Measurements from ENCODE around the gene CDC42EP4. TPM values are rescaled to one million over a fixed set of nuclear protein-coding genes. Genes with fewer than 3 reads are reported as not detected.

The CDC42EP4 gene
- total and polyA plus RNA-seq, 9 of the 15 experiments (the other 6 are each of a cell fraction or from before 2014, with no cell fraction given): 0.65 to 20.8 (median 12.3) TPM

DNA sequence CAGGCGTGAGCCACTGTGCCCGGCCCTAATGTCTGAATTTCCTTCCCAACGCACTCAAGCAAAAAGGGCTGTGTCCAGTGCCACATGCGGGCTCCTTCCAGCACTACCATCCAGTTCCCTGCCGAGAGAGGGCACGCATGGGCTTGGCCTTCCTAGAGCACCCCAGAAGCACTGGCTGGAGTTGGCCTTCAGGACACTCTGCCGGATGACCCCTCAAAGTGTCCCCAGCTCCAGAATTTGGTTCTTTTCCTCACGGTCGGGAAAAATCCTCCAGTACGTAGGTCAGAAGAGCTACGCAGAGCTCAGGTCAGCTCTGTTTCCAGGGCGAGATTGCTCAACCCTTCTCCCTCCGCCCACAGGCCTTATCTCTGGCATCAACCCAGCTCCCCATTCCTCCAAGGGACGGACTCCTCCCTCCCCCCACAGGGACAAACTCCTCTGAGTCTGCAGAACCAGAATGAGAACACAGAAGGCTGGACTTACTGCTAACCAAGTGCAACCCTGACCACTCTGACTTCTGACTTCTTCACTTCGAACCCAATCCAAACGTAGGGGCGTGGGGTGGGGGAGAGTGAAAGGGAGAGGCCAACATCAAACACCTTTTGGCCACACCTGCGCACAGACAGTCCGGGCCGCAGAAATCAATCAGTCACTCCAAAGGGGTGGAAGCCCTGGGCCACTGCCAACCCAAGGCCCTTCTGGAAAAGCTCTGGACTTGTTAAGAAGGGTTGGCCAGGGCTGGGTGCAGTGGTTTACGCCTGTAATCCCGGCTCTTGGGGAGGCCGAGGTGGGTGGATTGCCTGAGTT, 3.6 kb downstream of the CDC42EP4 start (continued):
- TF ChIP-seq, protein P1, sequence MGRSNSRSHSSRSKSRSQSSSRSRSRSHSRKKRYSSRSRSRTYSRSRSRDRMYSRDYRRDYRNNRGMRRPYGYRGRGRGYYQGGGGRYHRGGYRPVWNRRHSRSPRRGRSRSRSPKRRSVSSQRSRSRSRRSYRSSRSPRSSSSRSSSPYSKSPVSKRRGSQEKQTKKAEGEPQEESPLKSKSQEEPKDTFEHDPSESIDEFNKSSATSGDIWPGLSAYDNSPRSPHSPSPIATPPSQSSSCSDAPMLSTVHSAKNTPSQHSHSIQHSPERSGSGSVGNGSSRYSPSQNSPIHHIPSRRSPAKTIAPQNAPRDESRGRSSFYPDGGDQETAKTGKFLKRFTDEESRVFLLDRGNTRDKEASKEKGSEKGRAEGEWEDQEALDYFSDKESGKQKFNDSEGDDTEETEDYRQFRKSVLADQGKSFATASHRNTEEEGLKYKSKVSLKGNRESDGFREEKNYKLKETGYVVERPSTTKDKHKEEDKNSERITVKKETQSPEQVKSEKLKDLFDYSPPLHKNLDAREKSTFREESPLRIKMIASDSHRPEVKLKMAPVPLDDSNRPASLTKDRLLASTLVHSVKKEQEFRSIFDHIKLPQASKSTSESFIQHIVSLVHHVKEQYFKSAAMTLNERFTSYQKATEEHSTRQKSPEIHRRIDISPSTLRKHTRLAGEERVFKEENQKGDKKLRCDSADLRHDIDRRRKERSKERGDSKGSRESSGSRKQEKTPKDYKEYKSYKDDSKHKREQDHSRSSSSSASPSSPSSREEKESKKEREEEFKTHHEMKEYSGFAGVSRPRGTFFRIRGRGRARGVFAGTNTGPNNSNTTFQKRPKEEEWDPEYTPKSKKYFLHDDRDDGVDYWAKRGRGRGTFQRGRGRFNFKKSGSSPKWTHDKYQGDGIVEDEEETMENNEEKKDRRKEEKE (IDR thresholded peaks at IDR 0.05; ENCODE audit: borderline replicate concordance in 1 of 2, control insufficient read depth in 1 of 2, low read depth in 2 of 2, low read length in 1 of 2): no peak
- TF ChIP-seq ZNF695 (CRISPR knock-in tag; IDR thresholded peaks at IDR 0.05): no peak
- TF ChIP-seq, protein P2, sequence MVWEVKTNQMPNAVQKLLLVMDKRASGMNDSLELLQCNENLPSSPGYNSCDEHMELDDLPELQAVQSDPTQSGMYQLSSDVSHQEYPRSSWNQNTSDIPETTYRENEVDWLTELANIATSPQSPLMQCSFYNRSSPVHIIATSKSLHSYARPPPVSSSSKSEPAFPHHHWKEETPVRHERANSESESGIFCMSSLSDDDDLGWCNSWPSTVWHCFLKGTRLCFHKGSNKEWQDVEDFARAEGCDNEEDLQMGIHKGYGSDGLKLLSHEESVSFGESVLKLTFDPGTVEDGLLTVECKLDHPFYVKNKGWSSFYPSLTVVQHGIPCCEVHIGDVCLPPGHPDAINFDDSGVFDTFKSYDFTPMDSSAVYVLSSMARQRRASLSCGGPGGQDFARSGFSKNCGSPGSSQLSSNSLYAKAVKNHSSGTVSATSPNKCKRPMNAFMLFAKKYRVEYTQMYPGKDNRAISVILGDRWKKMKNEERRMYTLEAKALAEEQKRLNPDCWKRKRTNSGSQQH (CRISPR knock-in tag; IDR thresholded peaks at IDR 0.05): no peak
- no peak for TF ChIP-seq NR4A1 (CRISPR knock-in tag; IDR thresholded peaks at IDR 0.05)
- no peak for TF ChIP-seq NR4A1 (tag; IDR thresholded peaks at IDR 0.05)
- TF ChIP-seq, protein P3, sequence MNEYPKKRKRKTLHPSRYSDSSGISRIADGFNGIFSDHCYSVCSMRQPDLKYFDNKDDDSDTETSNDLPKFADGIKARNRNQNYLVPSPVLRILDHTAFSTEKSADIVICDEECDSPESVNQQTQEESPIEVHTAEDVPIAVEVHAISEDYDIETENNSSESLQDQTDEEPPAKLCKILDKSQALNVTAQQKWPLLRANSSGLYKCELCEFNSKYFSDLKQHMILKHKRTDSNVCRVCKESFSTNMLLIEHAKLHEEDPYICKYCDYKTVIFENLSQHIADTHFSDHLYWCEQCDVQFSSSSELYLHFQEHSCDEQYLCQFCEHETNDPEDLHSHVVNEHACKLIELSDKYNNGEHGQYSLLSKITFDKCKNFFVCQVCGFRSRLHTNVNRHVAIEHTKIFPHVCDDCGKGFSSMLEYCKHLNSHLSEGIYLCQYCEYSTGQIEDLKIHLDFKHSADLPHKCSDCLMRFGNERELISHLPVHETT (CRISPR knock-in tag; conservative IDR thresholded peaks at IDR 0.05 in 1 of 2, IDR thresholded peaks at IDR 0.05 in 1 of 2): no peak
- no peak for TF ChIP-seq DIDO1 (tag; IDR thresholded peaks at IDR 0.05; ENCODE audit: low read depth)
- TF ChIP-seq DMBX1 (CRISPR knock-in tag; IDR thresholded peaks at IDR 0.05; ENCODE audit: borderline replicate concordance): no peak
- TF ChIP-seq, protein P4, sequence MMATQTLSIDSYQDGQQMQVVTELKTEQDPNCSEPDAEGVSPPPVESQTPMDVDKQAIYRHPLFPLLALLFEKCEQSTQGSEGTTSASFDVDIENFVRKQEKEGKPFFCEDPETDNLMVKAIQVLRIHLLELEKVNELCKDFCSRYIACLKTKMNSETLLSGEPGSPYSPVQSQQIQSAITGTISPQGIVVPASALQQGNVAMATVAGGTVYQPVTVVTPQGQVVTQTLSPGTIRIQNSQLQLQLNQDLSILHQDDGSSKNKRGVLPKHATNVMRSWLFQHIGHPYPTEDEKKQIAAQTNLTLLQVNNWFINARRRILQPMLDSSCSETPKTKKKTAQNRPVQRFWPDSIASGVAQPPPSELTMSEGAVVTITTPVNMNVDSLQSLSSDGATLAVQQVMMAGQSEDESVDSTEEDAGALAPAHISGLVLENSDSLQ (IDR thresholded peaks at IDR 0.05): no peak
- no peak for TF ChIP-seq KLF10 (CRISPR knock-in tag; IDR thresholded peaks at IDR 0.05)
- no peak for TF ChIP-seq FOXA3 (CRISPR knock-in tag; conservative IDR thresholded peaks at IDR 0.05 in 1 of 2, IDR thresholded peaks at IDR 0.05 in 1 of 2)
- TF ChIP-seq, protein P5, sequence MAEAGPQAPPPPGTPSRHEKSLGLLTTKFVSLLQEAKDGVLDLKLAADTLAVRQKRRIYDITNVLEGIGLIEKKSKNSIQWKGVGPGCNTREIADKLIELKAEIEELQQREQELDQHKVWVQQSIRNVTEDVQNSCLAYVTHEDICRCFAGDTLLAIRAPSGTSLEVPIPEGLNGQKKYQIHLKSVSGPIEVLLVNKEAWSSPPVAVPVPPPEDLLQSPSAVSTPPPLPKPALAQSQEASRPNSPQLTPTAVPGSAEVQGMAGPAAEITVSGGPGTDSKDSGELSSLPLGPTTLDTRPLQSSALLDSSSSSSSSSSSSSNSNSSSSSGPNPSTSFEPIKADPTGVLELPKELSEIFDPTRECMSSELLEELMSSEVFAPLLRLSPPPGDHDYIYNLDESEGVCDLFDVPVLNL (CRISPR knock-in tag; IDR thresholded peaks at IDR 0.05; ENCODE audit: low read depth): no peak
- TF ChIP-seq TEAD2 (tag; IDR thresholded peaks at IDR 0.05): no peak
- TF ChIP-seq, protein P6, sequence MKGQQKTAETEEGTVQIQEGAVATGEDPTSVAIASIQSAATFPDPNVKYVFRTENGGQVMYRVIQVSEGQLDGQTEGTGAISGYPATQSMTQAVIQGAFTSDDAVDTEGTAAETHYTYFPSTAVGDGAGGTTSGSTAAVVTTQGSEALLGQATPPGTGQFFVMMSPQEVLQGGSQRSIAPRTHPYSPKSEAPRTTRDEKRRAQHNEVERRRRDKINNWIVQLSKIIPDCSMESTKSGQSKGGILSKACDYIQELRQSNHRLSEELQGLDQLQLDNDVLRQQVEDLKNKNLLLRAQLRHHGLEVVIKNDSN (CRISPR knock-in tag; IDR thresholded peaks at IDR 0.05): 0 out of 2 replicates have a peak, but pooled peaks have one; percentile 12
- TF ChIP-seq DDX20 (tag; IDR thresholded peaks at IDR 0.05; ENCODE audit: low read depth): no peak
- peak; percentile 34; the same call in 1 of the 2 replicates for TF ChIP-seq C11orf30 (IDR thresholded peaks at IDR 0.05; ENCODE audit: low read depth)
